Upper lobe of left lung (tissue), 4 donors: Measurements from ENCODE around the gene CLCA1.

Experiments used
- CTCF ChIP-seq, 6 experiments: fragments of 450-650 bp in 4 of 6; fragments of 200-600 bp in 2 of 6; sonication (generic) in 2 of 6; IDR thresholded peaks; one replicate each; pipeline ENCODE4 v1.5.1; 2016 to 2019; ENCODE audit warnings: antibody characterized with exemption in 6 of 6
- POLR2A ChIP-seq, 4 donors: fragments of 450-650 bp; IDR thresholded peaks; one replicate each; pipeline ENCODE4 v1.5.1; 2016 to 2017; ENCODE audit warnings: antibody characterized with exemption in 4 of 4, mild to moderate bottlenecking in 2 of 4
- POLR2AphosphoS5 ChIP-seq, 2 donors: sonication (generic); formaldehyde crosslinking; IDR thresholded peaks; one replicate each; pipeline ENCODE4 v1.5.1; 2017; ENCODE audit warnings: antibody characterized with exemption in 2 of 2

DNA sequence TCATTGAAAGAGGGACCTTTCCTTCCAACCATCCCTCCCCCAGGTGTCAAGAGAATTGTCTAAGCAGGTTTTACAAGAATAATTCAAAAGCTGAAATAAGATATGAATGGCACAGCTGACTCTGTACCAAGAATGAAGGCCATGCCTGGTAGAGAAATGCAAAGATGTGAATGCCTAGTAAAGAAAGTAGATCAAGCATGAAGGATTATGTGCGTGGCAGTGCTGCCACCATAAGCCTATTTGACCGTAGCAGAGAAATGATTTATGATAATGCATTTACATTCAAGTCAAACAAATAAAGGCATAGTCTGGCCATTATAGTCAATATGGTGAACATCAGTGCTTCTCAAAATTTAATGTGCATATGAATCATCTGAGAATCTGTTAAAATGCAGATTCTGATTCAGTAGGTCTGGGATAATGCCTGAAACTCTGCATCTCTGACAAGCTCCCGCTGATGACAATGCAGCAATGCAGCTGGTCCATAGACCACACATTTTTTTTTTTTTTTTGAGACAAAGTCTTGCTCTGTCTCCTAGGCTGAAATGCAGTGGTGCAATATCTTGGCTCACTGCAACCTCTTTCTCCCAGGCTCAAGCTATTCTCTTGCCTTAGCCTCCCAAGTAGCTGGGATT, 61.6 kb downstream of the CLCA1 start:
- no peak for TF ChIP-seq CTCF (IDR thresholded peaks at IDR 0.05)
- TF ChIP-seq POLR2A (IDR thresholded peaks at IDR 0.05): no peak
- no peak for TF ChIP-seq POLR2AphosphoS5 (IDR thresholded peaks at IDR 0.05)
